Measurements from ENCODE around the gene RASIP1.

DNA sequence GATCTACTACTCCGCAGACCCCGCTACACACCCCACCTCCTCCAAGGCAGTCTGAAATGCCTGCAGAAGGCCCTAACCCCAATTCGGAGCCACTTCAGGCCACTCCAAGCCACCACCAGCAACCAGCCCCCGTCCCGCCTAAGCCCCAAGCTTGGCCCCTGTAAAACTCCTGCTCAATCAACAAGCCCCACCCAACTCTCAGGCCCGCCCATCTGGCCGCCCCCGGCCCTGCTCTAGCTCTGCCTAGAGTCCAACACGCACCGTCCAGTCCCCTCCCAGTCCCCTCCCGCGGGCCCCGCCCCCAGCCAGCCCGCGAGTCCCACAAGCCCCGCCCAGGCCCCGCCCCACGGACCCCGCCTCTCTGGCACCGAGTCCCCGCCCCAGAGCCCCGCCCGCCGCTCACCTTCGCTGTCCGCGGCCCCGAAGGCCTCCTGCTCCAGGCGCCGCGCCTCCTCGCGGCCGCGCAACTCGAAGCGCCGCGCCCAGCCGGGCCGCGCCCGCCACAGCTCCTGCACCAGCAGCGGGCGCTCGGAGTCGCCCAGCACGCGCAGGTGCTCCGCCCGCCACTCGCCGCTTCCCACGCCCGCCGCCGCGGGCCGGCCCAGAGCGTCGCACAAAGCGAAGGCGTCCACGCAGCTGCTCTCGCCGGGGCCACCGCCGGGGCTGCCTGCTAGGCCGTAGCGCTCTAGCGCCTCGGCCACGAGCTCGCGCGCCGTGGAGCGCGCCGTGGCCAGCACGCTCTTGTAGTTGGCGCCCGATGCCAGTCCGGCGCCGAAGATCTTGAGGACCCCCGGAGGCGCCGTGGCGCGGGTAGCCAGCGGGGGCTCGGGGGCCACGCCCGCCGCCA lies 1.6 kb downstream of the RASIP1 start:
- TF ChIP-seq YY1 (IDR thresholded peaks at IDR 0.05; ENCODE audit: insufficient read depth, insufficient read length), result no peak
- no peak for TF ChIP-seq SUZ12 (IDR thresholded peaks at IDR 0.05; ENCODE audit: extremely low read depth, insufficient read depth, insufficient read length)
- TF ChIP-seq ZNF274 (IDR thresholded peaks at IDR 0.05; ENCODE audit: low read depth, low read length), result no peak

Data from NT2/D1 (cell line).